CD4-positive, CD25-positive, alpha-beta regulatory T cell (primary cell): ENCODE results near the gene RERE. TPM values are rescaled to one million over a fixed set of nuclear protein-coding genes. Genes with fewer than 3 reads are reported as not detected.
A peak's percentile ranks its signal among the peaks of the same experiment; 100 is the strongest.

Source experiments
- ATAC-seq, 2 donors: fragments of 150-1000 bp; cut with Tn5 transposase; one replicate each; pipeline ENCODE4 v1.10.0; 2021; ENCODE audit warnings: low read depth in 2 of 2, moderate number of reproducible peaks in 2 of 2, moderate library complexity in 1 of 2
- DNase-seq, 3 donors: peaks; one replicate each; pipeline versions ENCODE4 v3.0.0 to v3.0.0-alpha.2; 2012 to 2022; ENCODE audit warnings: mixed read lengths in 1 of 3
- H3K27ac ChIP-seq: one replicate; pipeline ENCODE4 v1.7.0; 2013; ENCODE audit warnings: mild to moderate bottlenecking, low read length; ENCODE audit not compliant: insufficient read depth, poor library complexity, severe bottlenecking
- H3K27me3 ChIP-seq: one replicate; pipeline ENCODE4 v1.7.0; 2013; ENCODE audit warnings: low read length; ENCODE audit not compliant: control insufficient read depth, insufficient read depth
- H3K36me3 ChIP-seq: one replicate; pipeline ENCODE4 v1.7.0; 2013; ENCODE audit warnings: mild to moderate bottlenecking, low read length, moderate library complexity; ENCODE audit not compliant: control insufficient read depth, insufficient read depth
- H3K4me1 ChIP-seq: 2 replicates; pipeline ENCODE4 v1.7.0; 2013; ENCODE audit warnings: mild to moderate bottlenecking, low read length; ENCODE audit not compliant: insufficient read depth, control insufficient read depth, poor library complexity, severe bottlenecking
- H3K4me3 ChIP-seq: one replicate; pipeline ENCODE4 v1.7.0; 2013; ENCODE audit warnings: low read depth, mild to moderate bottlenecking, low read length, moderate library complexity
- H3K9me3 ChIP-seq, 2 experiments: 1 replicate in 1 of 2; 2 replicates in 1 of 2; pipeline ENCODE4 v1.7.0; 2013; ENCODE audit warnings: low read length in 2 of 2, mild to moderate bottlenecking in 1 of 2, moderate library complexity in 1 of 2; ENCODE audit not compliant: control insufficient read depth in 2 of 2
- H3K27ac Mint-ChIP-seq, 3 donors: one replicate each; pipeline ENCODE4 v1.8.0; 2020 to 2022; ENCODE audit warnings: mild to moderate bottlenecking in 3 of 3, mixed read lengths in 3 of 3, moderate library complexity in 2 of 3
- H3K27me3 Mint-ChIP-seq: one replicate; pipeline ENCODE4 v1.8.0; 2022; ENCODE audit warnings: mild to moderate bottlenecking, mixed read lengths
- H3K36me3 Mint-ChIP-seq: one replicate; pipeline ENCODE4 v1.8.0; 2020; ENCODE audit warnings: mixed read lengths
- H3K4me1 Mint-ChIP-seq, 4 donors: one replicate each; pipeline ENCODE4 v1.8.0; 2020 to 2022; ENCODE audit warnings: mixed read lengths in 4 of 4, mild to moderate bottlenecking in 1 of 4
- H3K4me3 Mint-ChIP-seq, 4 donors: one replicate each; pipeline ENCODE4 v1.8.0; 2020 to 2022; ENCODE audit warnings: mild to moderate bottlenecking in 4 of 4, mixed read lengths in 4 of 4, moderate library complexity in 3 of 4
- H3K9me3 Mint-ChIP-seq, 7 donors: one replicate each; pipeline ENCODE4 v1.8.0; 2020 to 2022; ENCODE audit warnings: mixed read lengths in 7 of 7, mild to moderate bottlenecking in 3 of 7, moderate library complexity in 2 of 7
- polyA plus RNA-seq, 4 donors: library from polyadenylated mRNA; unstranded; fragments of 300-500 nt; fragmentation: Illumina TruSeq; gene quantifications; one replicate each; pipeline ENCODE4 v1.2.3, GENCODE V29; 2021
- total RNA-seq: library from RNA; stranded (reverse); gene quantifications from one replicate; pipeline ENCODE4 v1.2.3, GENCODE V29; 2022

The RERE gene
- total and polyA plus RNA-seq, 5 donors from 2014 or later, result 3.1 to 127 (median 5.7) TPM

GRCh38 chr1:8691662-8692061 lies 125.8 kb downstream of the RERE start:
- peaks cover 5 to 18% (median 11%) of the 10 kb centered on the region in 4 donors for H3K4me1 Mint-ChIP-seq
- Histone ChIP-seq H3K9me3 (no peaks in the 10 kb centered on the region), H3K36me3 (no peaks in the 10 kb centered on the region), H3K4me1 (no peaks in the 10 kb centered on the region), H3K27ac (no peak overlapping the region), H3K4me3 (no peak overlapping the region), H3K27me3 (no peaks in the 10 kb centered on the region)
- no peaks in the 10 kb centered on the region for H3K27me3 Mint-ChIP-seq
- H3K36me3 Mint-ChIP-seq, result peaks cover 12% of the 10 kb centered on the region
- ATAC-seq (no peak), DNase-seq (no peak)
- H3K9me3 Mint-ChIP-seq, result peaks cover 0 to 3% (median 0%) of the 10 kb centered on the region in 7 donors
- H3K4me3 Mint-ChIP-seq, result no peak overlapping the region
- no peak overlapping the region for H3K27ac Mint-ChIP-seq

- no peaks in the 10 kb centered on the region for H3K27me3 Mint-ChIP-seq
Observed at GRCh38 chr1:8690253-8690525, 127.3 kb downstream of the RERE start.

GRCh38 chr1:8689431-8690252 lies 127.8 kb downstream of the RERE start:
- H3K27ac ChIP-seq, result no peak overlapping the region
- H3K9me3 ChIP-seq, result no peaks in the 10 kb centered on the region
- H3K4me3 ChIP-seq, result no peak overlapping the region
- Mint-ChIP-seq H3K27me3 (no peaks in the 10 kb centered on the region), H3K27ac (no peak overlapping the region), H3K9me3 (peaks cover 0 to 3% (median 0%) of the 10 kb centered on the region in 7 donors), H3K4me1 (peaks cover 0 to 22% (median 18%) of the 10 kb centered on the region in 4 donors), H3K36me3 (peaks cover 12% of the 10 kb centered on the region), H3K4me3 (no peak overlapping the region)
- H3K4me1 ChIP-seq, result no peaks in the 10 kb centered on the region
- H3K27me3 ChIP-seq, result no peaks in the 10 kb centered on the region
- no peaks in the 10 kb centered on the region for H3K36me3 ChIP-seq
- no peak for ATAC-seq
- no peak for DNase-seq

More at GRCh38 chr1:8690253-8690525, 127.3 kb downstream of the RERE start:
- H3K27ac ChIP-seq, result no peak overlapping the region
- H3K4me3 ChIP-seq, result no peak overlapping the region
- H3K27ac Mint-ChIP-seq, result no peak overlapping the region
- no peak for DNase-seq
- no peaks in the 10 kb centered on the region for H3K27me3 ChIP-seq
- H3K36me3 ChIP-seq, result no peaks in the 10 kb centered on the region
- H3K9me3 ChIP-seq, result no peaks in the 10 kb centered on the region
- H3K4me3 Mint-ChIP-seq, result no peak overlapping the region
- H3K36me3 Mint-ChIP-seq, result peaks cover 12% of the 10 kb centered on the region
- no peak for ATAC-seq
- peaks cover 0 to 20% (median 14%) of the 10 kb centered on the region in 4 donors for H3K4me1 Mint-ChIP-seq
- H3K9me3 Mint-ChIP-seq, result peaks cover 0 to 3% (median 0%) of the 10 kb centered on the region in 7 donors
- H3K4me1 ChIP-seq, result no peaks in the 10 kb centered on the region

GRCh38 chr1:8687538-8687937 lies 129.9 kb downstream of the RERE start:
- Mint-ChIP-seq H3K9me3 (peaks cover 0 to 1% (median 0%) of the 10 kb centered on the region in 7 donors), H3K27ac (peak overlapping the region in 1 of 3 donors; percentile 36)
- no peaks in the 10 kb centered on the region for H3K4me1 ChIP-seq

GRCh38 chr1:8687039-8687438 lies 130.4 kb downstream of the RERE start:
- H3K4me3 Mint-ChIP-seq, result no peak overlapping the region
- H3K4me1 ChIP-seq, result peaks cover under 1% of the 10 kb centered on the region
- peaks cover 0 to 1% (median 0%) of the 10 kb centered on the region in 7 donors for H3K9me3 Mint-ChIP-seq
- H3K27ac ChIP-seq, result no peak overlapping the region
- H3K4me3 ChIP-seq, result no peak overlapping the region
- peaks cover 0 to 25% (median 19%) of the 10 kb centered on the region in 4 donors for H3K4me1 Mint-ChIP-seq
- peaks cover 12% of the 10 kb centered on the region for H3K36me3 Mint-ChIP-seq
- no peak for ATAC-seq
- no peaks in the 10 kb centered on the region for H3K9me3 ChIP-seq
- DNase-seq, result peak in 1 of 3 donors; percentile 31
- H3K27me3 ChIP-seq, result no peaks in the 10 kb centered on the region
- H3K27me3 Mint-ChIP-seq, result no peaks in the 10 kb centered on the region
- H3K36me3 ChIP-seq, result no peaks in the 10 kb centered on the region
- H3K27ac Mint-ChIP-seq, result peak overlapping the region in 1 of 3 donors; percentile 36

More at GRCh38 chr1:8687538-8687937, 129.9 kb downstream of the RERE start:
- H3K27me3 ChIP-seq, result no peaks in the 10 kb centered on the region
- no peaks in the 10 kb centered on the region for H3K9me3 ChIP-seq
- H3K4me1 Mint-ChIP-seq, result peaks cover 0 to 20% (median 16%) of the 10 kb centered on the region in 4 donors
- H3K36me3 ChIP-seq, result no peaks in the 10 kb centered on the region
- peaks cover 12% of the 10 kb centered on the region for H3K36me3 Mint-ChIP-seq
- DNase-seq (no peak), ATAC-seq (no peak)
- no peak overlapping the region for H3K4me3 ChIP-seq
- no peaks in the 10 kb centered on the region for H3K27me3 Mint-ChIP-seq
- H3K27ac ChIP-seq, result no peak overlapping the region
- no peak overlapping the region for H3K4me3 Mint-ChIP-seq

- Mint-ChIP-seq H3K36me3 (peaks cover 12% of the 10 kb centered on the region), H3K4me1 (peaks cover 0 to 35% (median 21%) of the 10 kb centered on the region in 4 donors), H3K4me3 (no peak overlapping the region), H3K9me3 (peaks cover 0 to 1% (median 0%) of the 10 kb centered on the region in 7 donors), H3K27ac (no peak overlapping the region), H3K27me3 (no peaks in the 10 kb centered on the region)
- Histone ChIP-seq H3K36me3 (no peaks in the 10 kb centered on the region), H3K4me1 (peaks cover 12% of the 10 kb centered on the region), H3K27me3 (no peaks in the 10 kb centered on the region), H3K9me3 (no peaks in the 10 kb centered on the region), H3K4me3 (no peak overlapping the region), H3K27ac (no peak overlapping the region)
- DNase-seq (no peak), ATAC-seq (no peak)
Observed at GRCh38 chr1:8685463-8685862, 132.0 kb downstream of the RERE start.

GRCh38 chr1:8684590-8684989 lies 132.8 kb downstream of the RERE start:
- Mint-ChIP-seq H3K9me3 (peaks cover 0 to 1% (median 0%) of the 10 kb centered on the region in 7 donors), H3K4me3 (peak overlapping the region in 1 of 4 donors; percentile 45), H3K36me3 (peaks cover 8% of the 10 kb centered on the region), H3K4me1 (peaks cover 0 to 35% (median 21%) of the 10 kb centered on the region in 4 donors), H3K27ac (no peak overlapping the region), H3K27me3 (no peaks in the 10 kb centered on the region)
- Histone ChIP-seq H3K4me1 (peaks cover 20% of the 10 kb centered on the region), H3K4me3 (no peak overlapping the region), H3K36me3 (no peaks in the 10 kb centered on the region), H3K9me3 (no peaks in the 10 kb centered on the region), H3K27ac (no peak overlapping the region), H3K27me3 (no peaks in the 10 kb centered on the region)
- DNase-seq (no peak), ATAC-seq (no peak)

GRCh38 chr1:8682573-8682972 lies 134.9 kb downstream of the RERE start:
- Histone ChIP-seq H3K4me3 (no peak overlapping the region), H3K9me3 (no peaks in the 10 kb centered on the region), H3K27me3 (no peaks in the 10 kb centered on the region), H3K27ac (no peak overlapping the region), H3K4me1 (peaks cover 26% of the 10 kb centered on the region), H3K36me3 (no peaks in the 10 kb centered on the region)
- Mint-ChIP-seq H3K36me3 (peaks cover 3% of the 10 kb centered on the region), H3K27me3 (no peaks in the 10 kb centered on the region), H3K9me3 (peaks cover 0 to 1% (median 0%) of the 10 kb centered on the region in 7 donors), H3K4me3 (peak overlapping the region in 1 of 4 donors; percentile 23), H3K4me1 (peaks cover 0 to 30% (median 23%) of the 10 kb centered on the region in 4 donors), H3K27ac (no peak overlapping the region)
- DNase-seq (no peak), ATAC-seq (no peak)
